Calu3 (cell line): ENCODE results near the gene TBC1D17. TPM values are rescaled to one million over a fixed set of nuclear protein-coding genes. Genes with fewer than 3 reads are reported as not detected.

ENCODE experiments used
- Bru-seq: library from RNA; stranded (reverse); fragments of 400-500 nt; gene quantifications from one replicate; lab custom pipeline; 2021; lab: Mats Ljungman, UMichigan
- BruChase-seq, 2 experiments: library from RNA; stranded (reverse); fragments of 400-500 nt; gene quantifications; one replicate each; lab custom pipeline; 2021; lab: Mats Ljungman, UMichigan
- BruUV-seq: library from RNA; stranded (reverse); fragments of 400-500 nt; replicated peaks from 2 replicates; lab custom pipeline; 2021; lab: Mats Ljungman, UMichigan
- CTCF ChIA-PET: fragments of 300-600 bp; sonication (Branson Sonifier 250); formaldehyde crosslinking; loops from one replicate; lab custom pipeline; 2022; ENCODE audit warnings: antibody characterized with exemption; lab: Charles Lee
- DNase-seq: peaks from one replicate; pipeline ENCODE4 v3.0.0; 2022
- H3K27ac Mint-ChIP-seq: one replicate; pipeline ENCODE4 v1.8.0; 2022; ENCODE audit warnings: mixed read lengths; ENCODE audit not compliant: unreplicated experiment
- H3K27me3 Mint-ChIP-seq: one replicate; pipeline ENCODE4 v1.8.0; 2022; ENCODE audit warnings: mixed read lengths; ENCODE audit not compliant: unreplicated experiment
- H3K36me3 Mint-ChIP-seq: one replicate; pipeline ENCODE4 v1.8.0; 2022; ENCODE audit warnings: mild to moderate bottlenecking, moderate library complexity, mixed read lengths; ENCODE audit not compliant: insufficient read depth, unreplicated experiment
- H3K4me1 Mint-ChIP-seq: one replicate; pipeline ENCODE4 v1.8.0; 2022; ENCODE audit warnings: mild to moderate bottlenecking, low read depth, mixed read lengths; ENCODE audit not compliant: unreplicated experiment
- H3K4me3 Mint-ChIP-seq: one replicate; pipeline ENCODE4 v1.8.0; 2022; ENCODE audit warnings: mild to moderate bottlenecking, low read depth, moderate library complexity, mixed read lengths; ENCODE audit not compliant: unreplicated experiment
- H3K9me3 Mint-ChIP-seq: one replicate; pipeline ENCODE4 v1.8.0; 2022; ENCODE audit warnings: low read depth, mixed read lengths; ENCODE audit not compliant: unreplicated experiment
- CTCF ChIP-seq: fragments of 200-600 bp; IDR thresholded peaks from one replicate; pipeline ENCODE4 v1.8.0; 2022; ENCODE audit warnings: antibody characterized with exemption; ENCODE audit not compliant: unreplicated experiment
- intact Hi-C: fragments of 100-400 bp; cut with micrococcal nuclease; formaldehyde crosslinking; loops from one replicate; pipeline ENCODE4 v1.10.0; 2022; ENCODE audit not compliant: unreplicated experiment
- long read RNA-seq: library from polyadenylated mRNA; stranded (forward); transcript quantifications from one replicate; pipeline ENCODE4 v2.0.0, GENCODE V29; 2022
- total RNA-seq: library from RNA; stranded (reverse); gene quantifications from 2 replicates; pipeline ENCODE4 v1.2.3, GENCODE V29; 2022

The TBC1D17 gene
- total RNA-seq: 54.7 and 56.9 TPM in 2 replicates
- percentile 64 among the genes with signal in this experiment for Bru-seq, nascent RNA
- percentile 81 among the genes with signal in this experiment for BruChase-seq, experiment 1, labeled RNA remaining after a 6-hour chase
- percentile 80 among the genes with signal in this experiment for BruChase-seq, experiment 2, labeled RNA remaining after a 2-hour chase
- long read RNA-seq, transcript TBC1D17-201 (17 exons, 2,366 nt): major isoform, 32 of 79 reads
- long read RNA-seq, partial matches to known transcripts: 23 of 79 reads
- long read RNA-seq, other reads (novel, unspliced or antisense): 24 of 79 reads

GRCh38 chr19:49877020-49877878, at the start of gene TBC1D17, which contains the start of gene AKT1S1:
Gene TBC1D17, plus strand, starts transcription at chr19:49877702. Its CDS starts 22 bp downstream, at chr19:49877724.
Gene AKT1S1, minus strand, starts transcription at chr19:49877355. Its CDS starts 4,060 bp downstream, at chr19:49873295.
- peaks cover 5% of the 10 kb centered on the region for H3K36me3 Mint-ChIP-seq
- TF ChIP-seq CTCF: no peak
- no peaks in the 10 kb centered on the region for H3K27me3 Mint-ChIP-seq
- intact Hi-C loops: no loop called here
- peak; percentile 99 for DNase-seq
- BruUV-seq: no TSS peak
- CTCF ChIA-PET: interaction anchor here (1.3 kb wide), 1 partner anchor 21 kb away, joined by 3 read pairs; no protein-coding TSS in a partner anchor
- peaks cover 17% of the 10 kb centered on the region for H3K4me1 Mint-ChIP-seq
- H3K27ac Mint-ChIP-seq: no peak within 1 kb of the TSS
- no peak within 1 kb of the TSS for H3K4me3 Mint-ChIP-seq
- H3K9me3 Mint-ChIP-seq: no peaks in the 10 kb centered on the region

- no TSS peak for BruUV-seq
- intact Hi-C loops: no loop called here
- H3K4me3 Mint-ChIP-seq: no peak overlapping the region
- H3K36me3 Mint-ChIP-seq: peaks cover 39% of the 10 kb centered on the region
- H3K9me3 Mint-ChIP-seq: no peaks in the 10 kb centered on the region
- no peaks in the 10 kb centered on the region for H3K4me1 Mint-ChIP-seq
- CTCF ChIA-PET: no interaction called here
- DNase-seq: no peak
- H3K27me3 Mint-ChIP-seq: no peaks in the 10 kb centered on the region
- no peak for TF ChIP-seq CTCF
- H3K27ac Mint-ChIP-seq: no peak overlapping the region
Measured at GRCh38 chr19:49829200-49829599, 48.3 kb upstream of the TBC1D17 start.

GRCh38 chr19:49829721-49830120, 47.8 kb upstream of the TBC1D17 start:
- H3K4me1 Mint-ChIP-seq: no peaks in the 10 kb centered on the region
- no peak for DNase-seq
- intact Hi-C loops: no loop called here
- H3K9me3 Mint-ChIP-seq: no peaks in the 10 kb centered on the region
- no peaks in the 10 kb centered on the region for H3K27me3 Mint-ChIP-seq
- no TSS peak for BruUV-seq
- no peak overlapping the region for H3K4me3 Mint-ChIP-seq
- peaks cover 44% of the 10 kb centered on the region for H3K36me3 Mint-ChIP-seq
- CTCF ChIA-PET: no interaction called here
- no peak for TF ChIP-seq CTCF
- no peak overlapping the region for H3K27ac Mint-ChIP-seq

DNA sequence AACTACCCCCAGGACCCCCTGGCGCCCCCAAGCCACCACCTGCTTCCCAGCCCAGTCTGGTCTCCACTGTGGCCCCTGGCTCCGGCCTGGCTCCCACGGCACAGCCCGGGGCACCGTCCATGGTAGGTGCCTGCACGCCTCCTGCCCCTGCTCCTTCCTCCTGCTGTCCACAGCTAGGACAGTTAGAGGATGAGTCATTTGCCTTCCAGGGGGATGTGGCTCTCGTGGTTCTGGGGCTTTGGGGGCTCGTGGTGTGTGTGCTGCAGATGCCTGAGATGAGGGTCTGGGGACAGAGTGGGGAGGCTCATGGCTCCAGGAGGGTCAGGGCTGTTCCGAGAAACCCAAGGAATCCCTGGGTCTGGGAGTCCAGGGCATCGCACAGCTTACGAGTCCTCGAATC, 46.7 kb upstream of the TBC1D17 start:
- H3K4me3 Mint-ChIP-seq: no peak overlapping the region
- CTCF ChIA-PET: interaction anchor here (0.6 kb wide), 1 partner anchor 23 kb away, joined by 3 read pairs; no protein-coding TSS in a partner anchor
- H3K36me3 Mint-ChIP-seq: peaks cover 50% of the 10 kb centered on the region
- H3K27me3 Mint-ChIP-seq: no peaks in the 10 kb centered on the region
- no TSS peak for BruUV-seq
- no peak for TF ChIP-seq CTCF
- H3K9me3 Mint-ChIP-seq: no peaks in the 10 kb centered on the region
- no peaks in the 10 kb centered on the region for H3K4me1 Mint-ChIP-seq
- intact Hi-C loops: no loop called here
- H3K27ac Mint-ChIP-seq: no peak overlapping the region
- no peak for DNase-seq
